ENCODE results near the gene ADD3. TPM values are rescaled to one million over a fixed set of nuclear protein-coding genes. Genes with fewer than 3 reads are reported as not detected.
"Not testable (repeated sequence)": the region's sequence is repeated elsewhere in the genome, so short reads cannot be mapped to it uniquely, and the experiment has no call there.

Gene ADD3
- total RNA-seq, 2 experiments from 2014 or later: 212 to 227 TPM

- H3K27ac Mint-ChIP-seq: no peak overlapping the region
- H3K36me3 Mint-ChIP-seq: peaks cover 30% of the 10 kb centered on the region
- ATAC-seq (ENCODE audit: low read depth) (no peak), DNase-seq (no peak)
- no peaks in the 10 kb centered on the region for H3K27me3 Mint-ChIP-seq
- POLR2A ChIA-PET: no interaction called here
- H3K4me3 Mint-ChIP-seq: no peak overlapping the region
- H3K4me1 Mint-ChIP-seq: peaks cover 32% of the 10 kb centered on the region
- peaks cover 2% of the 10 kb centered on the region for H3K9me3 Mint-ChIP-seq
Observed at GRCh38 chr10:110040108-110040507, 32.3 kb downstream of the ADD3 start.

- H3K27me3 Mint-ChIP-seq: no peaks in the 10 kb centered on the region
- peaks cover 29% of the 10 kb centered on the region for H3K4me1 Mint-ChIP-seq
- H3K36me3 Mint-ChIP-seq: peaks cover 26% of the 10 kb centered on the region
- H3K27ac Mint-ChIP-seq: no peak overlapping the region
- no peak for DNase-seq
- H3K4me3 Mint-ChIP-seq: no peak overlapping the region
- H3K9me3 Mint-ChIP-seq: peaks cover 4% of the 10 kb centered on the region
- ATAC-seq (ENCODE audit: low read depth): no peak
- POLR2A ChIA-PET: no interaction called here
Observed at GRCh38 chr10:110040767-110041478, 33.1 kb downstream of the ADD3 start.

- H3K27ac Mint-ChIP-seq: no peak overlapping the region
- ATAC-seq (ENCODE audit: low read depth) (no peak), DNase-seq (no peak)
- no peaks in the 10 kb centered on the region for H3K27me3 Mint-ChIP-seq
- peaks cover 4% of the 10 kb centered on the region for H3K9me3 Mint-ChIP-seq
- POLR2A ChIA-PET: no interaction called here
- no peak overlapping the region for H3K4me3 Mint-ChIP-seq
- peaks cover 29% of the 10 kb centered on the region for H3K4me1 Mint-ChIP-seq
- H3K36me3 Mint-ChIP-seq: peaks cover 28% of the 10 kb centered on the region
Observed at GRCh38 chr10:110041479-110041829, 33.7 kb downstream of the ADD3 start.

GRCh38 chr10:110042181-110042580, 34.4 kb downstream of the ADD3 start:
- Mint-ChIP-seq H3K9me3 (peaks cover 4% of the 10 kb centered on the region), H3K36me3 (peaks cover 31% of the 10 kb centered on the region), H3K27me3 (no peaks in the 10 kb centered on the region), H3K27ac (no peak overlapping the region), H3K4me1 (peaks cover 22% of the 10 kb centered on the region), H3K4me3 (no peak overlapping the region)
- POLR2A ChIA-PET: interaction anchor here (0.7 kb wide), 1 partner anchor 10 kb away, joined by 3 read pairs; no protein-coding TSS in a partner anchor
- DNase-seq (no peak), ATAC-seq (ENCODE audit: low read depth) (no peak)

GRCh38 chr10:110042891-110043290, 35.1 kb downstream of the ADD3 start:
- peaks cover 37% of the 10 kb centered on the region for H3K36me3 Mint-ChIP-seq
- H3K4me3 Mint-ChIP-seq: no peak overlapping the region
- POLR2A ChIA-PET: no interaction called here
- peaks cover 22% of the 10 kb centered on the region for H3K4me1 Mint-ChIP-seq
- H3K27ac Mint-ChIP-seq: no peak overlapping the region
- ATAC-seq (ENCODE audit: low read depth): no peak
- peaks cover 5% of the 10 kb centered on the region for H3K9me3 Mint-ChIP-seq
- no peak for DNase-seq
- H3K27me3 Mint-ChIP-seq: no peaks in the 10 kb centered on the region

- POLR2A ChIA-PET: no interaction called here
- ATAC-seq (ENCODE audit: low read depth): no peak
Observed at GRCh38 chr10:110044681-110045080, 36.9 kb downstream of the ADD3 start.

GRCh38 chr10:110045772-110046171, 38.0 kb downstream of the ADD3 start:
- POLR2A ChIA-PET: interaction anchor here (1.1 kb wide), 1 partner anchor 37 kb away, joined by 5 read pairs; no protein-coding TSS in a partner anchor
- DNase-seq (no peak), ATAC-seq (ENCODE audit: low read depth) (no peak)
- Mint-ChIP-seq H3K27me3 (no peaks in the 10 kb centered on the region), H3K4me3 (no peak overlapping the region), H3K4me1 (peaks cover 20% of the 10 kb centered on the region), H3K27ac (no peak overlapping the region), H3K9me3 (peaks cover 15% of the 10 kb centered on the region), H3K36me3 (peaks cover 60% of the 10 kb centered on the region)

More at GRCh38 chr10:110044681-110045080, 36.9 kb downstream of the ADD3 start:
- H3K4me3 Mint-ChIP-seq: no peak overlapping the region
- peaks cover 51% of the 10 kb centered on the region for H3K36me3 Mint-ChIP-seq
- H3K4me1 Mint-ChIP-seq: peaks cover 17% of the 10 kb centered on the region
- peaks cover 11% of the 10 kb centered on the region for H3K9me3 Mint-ChIP-seq
- H3K27me3 Mint-ChIP-seq: no peaks in the 10 kb centered on the region
- H3K27ac Mint-ChIP-seq: no peak overlapping the region
- no peak for DNase-seq

- peaks cover 59% of the 10 kb centered on the region for H3K36me3 Mint-ChIP-seq
- H3K27ac Mint-ChIP-seq; H3K27me3 Mint-ChIP-seq; DNase-seq; H3K4me3 Mint-ChIP-seq; ATAC-seq (ENCODE audit: low read depth): not testable (repeated sequence)
- H3K4me1 Mint-ChIP-seq: peaks cover 22% of the 10 kb centered on the region
- POLR2A ChIA-PET: interaction anchor here (1.2 kb wide), 1 partner anchor 10 kb away, joined by 3 read pairs; no protein-coding TSS in a partner anchor
- H3K9me3 Mint-ChIP-seq: peaks cover 15% of the 10 kb centered on the region
Observed at GRCh38 chr10:110048145-110048544, 40.4 kb downstream of the ADD3 start.

GRCh38 chr10:110048781-110049180, 41.0 kb downstream of the ADD3 start:
- POLR2A ChIA-PET: interaction anchor here (1.2 kb wide), 1 partner anchor 9 kb away, joined by 3 read pairs; no protein-coding TSS in a partner anchor
- Mint-ChIP-seq H3K4me1 (peaks cover 21% of the 10 kb centered on the region), H3K27me3 (no peaks in the 10 kb centered on the region)

GRCh38 chr10:110049889-110050591, 42.3 kb downstream of the ADD3 start:
- ATAC-seq (ENCODE audit: low read depth); DNase-seq; H3K27ac Mint-ChIP-seq; H3K4me3 Mint-ChIP-seq; H3K27me3 Mint-ChIP-seq: not testable (repeated sequence)
- Mint-ChIP-seq H3K4me1 (peaks cover 22% of the 10 kb centered on the region), H3K9me3 (peaks cover 13% of the 10 kb centered on the region), H3K36me3 (peaks cover 47% of the 10 kb centered on the region)
- POLR2A ChIA-PET: interaction anchor here (0.6 kb wide), 1 partner anchor 12 kb away, joined by 3 read pairs; no protein-coding TSS in a partner anchor

More at GRCh38 chr10:110048781-110049180, 41.0 kb downstream of the ADD3 start:
- H3K27ac Mint-ChIP-seq: no peak overlapping the region
- H3K9me3 Mint-ChIP-seq: peaks cover 15% of the 10 kb centered on the region
- no peak for DNase-seq
- no peak for ATAC-seq (ENCODE audit: low read depth)
- H3K4me3 Mint-ChIP-seq: no peak overlapping the region
- peaks cover 52% of the 10 kb centered on the region for H3K36me3 Mint-ChIP-seq

- POLR2A ChIA-PET: interaction anchor here (1.0 kb wide), 1 partner anchor 10 kb away, joined by 3 read pairs; no protein-coding TSS in a partner anchor
- no peak overlapping the region for H3K27ac Mint-ChIP-seq
Observed at GRCh38 chr10:110051487-110051886, 43.7 kb downstream of the ADD3 start.

GRCh38 chr10:110052916-110053315, 45.1 kb downstream of the ADD3 start:
- no peak overlapping the region for H3K27ac Mint-ChIP-seq
- H3K4me3 Mint-ChIP-seq: no peak overlapping the region
- peaks cover 37% of the 10 kb centered on the region for H3K4me1 Mint-ChIP-seq
- H3K27me3 Mint-ChIP-seq: no peaks in the 10 kb centered on the region
- ATAC-seq (ENCODE audit: low read depth) (no peak), DNase-seq (no peak)
- POLR2A ChIA-PET: no interaction called here
- peaks cover 9% of the 10 kb centered on the region for H3K9me3 Mint-ChIP-seq
- H3K36me3 Mint-ChIP-seq: peaks cover 33% of the 10 kb centered on the region

More at GRCh38 chr10:110051487-110051886, 43.7 kb downstream of the ADD3 start:
- Mint-ChIP-seq H3K4me3 (no peak overlapping the region), H3K36me3 (peaks cover 41% of the 10 kb centered on the region), H3K27me3 (no peaks in the 10 kb centered on the region), H3K4me1 (peaks cover 28% of the 10 kb centered on the region), H3K9me3 (peaks cover 11% of the 10 kb centered on the region)
- DNase-seq (no peak), ATAC-seq (ENCODE audit: low read depth) (no peak)

- POLR2A ChIA-PET: interaction anchor here (0.5 to 1.5 kb wide), 3 partner anchors 18 to 149 kb away, joined by 3 to 5 read pairs (median 3); no protein-coding TSS in a partner anchor
- Mint-ChIP-seq H3K36me3 (peaks cover 13% of the 10 kb centered on the region), H3K27me3 (no peaks in the 10 kb centered on the region)
Observed at GRCh38 chr10:110056822-110057221, 49.0 kb downstream of the ADD3 start.

More at GRCh38 chr10:110056822-110057221, 49.0 kb downstream of the ADD3 start:
- no peaks in the 10 kb centered on the region for H3K9me3 Mint-ChIP-seq
- DNase-seq (no peak), ATAC-seq (ENCODE audit: low read depth) (no peak)
- no peak overlapping the region for H3K27ac Mint-ChIP-seq
- peaks cover 48% of the 10 kb centered on the region for H3K4me1 Mint-ChIP-seq
- H3K4me3 Mint-ChIP-seq: no peak overlapping the region
